ENCODE results near the gene RUFY3. TPM values are rescaled to one million over a fixed set of nuclear protein-coding genes. Genes with fewer than 3 reads are reported as not detected.

RUFY3 gene
- total and polyA plus RNA-seq, 4 donors = 17.2 to 122 (median 43.2) TPM

DNA sequence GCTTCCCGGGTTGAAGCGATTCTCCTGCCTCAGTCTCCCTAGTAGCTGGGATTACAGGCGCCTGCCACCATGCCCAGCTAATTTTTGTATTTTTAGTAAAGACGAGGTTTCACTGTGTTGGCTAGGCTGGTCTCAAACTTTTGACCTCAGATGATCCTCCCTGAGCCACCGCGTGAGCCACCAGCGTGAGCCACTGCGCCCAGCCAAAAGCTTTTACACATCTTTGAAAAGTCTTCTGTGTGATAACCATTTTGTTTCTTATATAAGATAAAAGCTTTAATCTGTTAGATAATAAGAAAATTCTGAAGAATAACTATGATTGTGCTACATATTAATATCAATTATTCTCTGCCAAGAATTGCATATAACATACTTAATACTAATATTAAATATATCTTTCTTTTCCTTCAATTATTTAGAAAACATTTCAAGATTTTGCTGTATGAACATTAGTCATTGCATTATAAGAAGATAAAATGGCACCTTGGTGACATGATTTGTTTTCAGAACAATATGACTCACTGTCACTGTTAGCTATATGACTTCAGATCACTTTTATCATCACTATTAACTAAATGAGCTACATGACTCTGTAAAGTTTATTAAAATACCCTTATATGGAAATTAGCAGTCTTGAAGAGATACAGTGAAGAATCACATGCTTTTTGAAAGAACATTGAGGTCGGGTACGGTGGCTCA is 33.4 kb downstream of the RUFY3 start:
- Histone ChIP-seq H3K9ac (ENCODE audit: insufficient read depth in 1 of 2, low read length in 2 of 2) (no peak overlapping the region), H3K9me3 (ENCODE audit: control insufficient read depth in 4 of 4, insufficient read depth in 3 of 4, low read length in 3 of 4) (no peaks in the 10 kb centered on the region), H3K36me3 (ENCODE audit: control insufficient read depth in 4 of 4, insufficient read depth in 4 of 4, low read length in 4 of 4) (peaks cover 0 to 1% (median 0%) of the 10 kb centered on the region in 4 donors), H3K27ac (ENCODE audit: low read depth in 1 of 2, low read length in 1 of 2) (no peak overlapping the region), H3K4me3 (no peak overlapping the region), H3K4me1 (ENCODE audit: control insufficient read depth in 5 of 5, insufficient read depth in 5 of 5, low read length in 5 of 5) (peaks cover 0 to 4% (median 2%) of the 10 kb centered on the region in 5 donors), H3K27me3 (ENCODE audit: control insufficient read depth in 3 of 3, insufficient read depth in 3 of 3, low read length in 2 of 3) (no peaks in the 10 kb centered on the region)
- ATAC-seq (ENCODE audit: insufficient read depth, low FRiP score) (no peak), DNase-seq (no peak)
- WGBS, 2 donors = 94% methylated on average over 10 of the region's 10 CpGs
- TF ChIP-seq, protein P1, sequence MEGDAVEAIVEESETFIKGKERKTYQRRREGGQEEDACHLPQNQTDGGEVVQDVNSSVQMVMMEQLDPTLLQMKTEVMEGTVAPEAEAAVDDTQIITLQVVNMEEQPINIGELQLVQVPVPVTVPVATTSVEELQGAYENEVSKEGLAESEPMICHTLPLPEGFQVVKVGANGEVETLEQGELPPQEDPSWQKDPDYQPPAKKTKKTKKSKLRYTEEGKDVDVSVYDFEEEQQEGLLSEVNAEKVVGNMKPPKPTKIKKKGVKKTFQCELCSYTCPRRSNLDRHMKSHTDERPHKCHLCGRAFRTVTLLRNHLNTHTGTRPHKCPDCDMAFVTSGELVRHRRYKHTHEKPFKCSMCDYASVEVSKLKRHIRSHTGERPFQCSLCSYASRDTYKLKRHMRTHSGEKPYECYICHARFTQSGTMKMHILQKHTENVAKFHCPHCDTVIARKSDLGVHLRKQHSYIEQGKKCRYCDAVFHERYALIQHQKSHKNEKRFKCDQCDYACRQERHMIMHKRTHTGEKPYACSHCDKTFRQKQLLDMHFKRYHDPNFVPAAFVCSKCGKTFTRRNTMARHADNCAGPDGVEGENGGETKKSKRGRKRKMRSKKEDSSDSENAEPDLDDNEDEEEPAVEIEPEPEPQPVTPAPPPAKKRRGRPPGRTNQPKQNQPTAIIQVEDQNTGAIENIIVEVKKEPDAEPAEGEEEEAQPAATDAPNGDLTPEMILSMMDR (IDR thresholded peaks at IDR 0.05; ENCODE audit: control extremely low read depth, extremely low read depth) = no peak

DNA sequence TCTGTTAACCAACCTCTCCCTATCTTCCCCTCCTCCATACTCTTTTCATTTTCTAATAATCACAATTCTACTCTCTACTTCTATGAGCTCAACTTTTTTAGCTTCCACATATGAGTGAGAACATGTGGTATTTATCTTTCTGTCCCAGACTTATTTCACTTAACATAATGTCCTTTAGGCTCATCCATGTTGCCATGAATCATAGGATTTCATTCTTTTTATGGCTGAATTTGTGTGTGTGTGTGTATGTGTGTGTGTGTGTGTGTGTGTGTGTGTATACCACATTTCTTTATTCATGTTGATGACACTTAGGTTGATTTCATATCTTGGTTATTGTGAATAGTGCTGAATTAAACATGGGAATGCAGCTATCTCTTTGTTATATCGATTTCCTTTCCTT is 37.4 kb downstream of the RUFY3 start:
- peaks cover 1 to 11% (median 4%) of the 10 kb centered on the region in 4 donors for H3K36me3 ChIP-seq (ENCODE audit: control insufficient read depth in 4 of 4, insufficient read depth in 4 of 4, low read length in 4 of 4)
- no peak for ATAC-seq (ENCODE audit: insufficient read depth, low FRiP score)
- no peaks in the 10 kb centered on the region for H3K27me3 ChIP-seq (ENCODE audit: control insufficient read depth in 3 of 3, insufficient read depth in 3 of 3, low read length in 2 of 3)
- 49 to 69% methylated on average over 1 of the region's 1 CpG for WGBS, 2 donors
- peaks cover 0 to 2% (median 0%) of the 10 kb centered on the region in 5 donors for H3K4me1 ChIP-seq (ENCODE audit: control insufficient read depth in 5 of 5, insufficient read depth in 5 of 5, low read length in 5 of 5)
- DNase-seq = peak in 1 of 3 donors; percentile 7
- no peaks in the 10 kb centered on the region for H3K9me3 ChIP-seq (ENCODE audit: control insufficient read depth in 4 of 4, insufficient read depth in 3 of 4, low read length in 3 of 4)
- H3K4me3 ChIP-seq = no peak overlapping the region
- H3K9ac ChIP-seq (ENCODE audit: insufficient read depth in 1 of 2, low read length in 2 of 2) = no peak overlapping the region
- TF ChIP-seq, protein P1 (IDR thresholded peaks at IDR 0.05; ENCODE audit: control extremely low read depth, extremely low read depth) = no peak
- no peak overlapping the region for H3K27ac ChIP-seq (ENCODE audit: low read depth in 1 of 2, low read length in 1 of 2)

DNA sequence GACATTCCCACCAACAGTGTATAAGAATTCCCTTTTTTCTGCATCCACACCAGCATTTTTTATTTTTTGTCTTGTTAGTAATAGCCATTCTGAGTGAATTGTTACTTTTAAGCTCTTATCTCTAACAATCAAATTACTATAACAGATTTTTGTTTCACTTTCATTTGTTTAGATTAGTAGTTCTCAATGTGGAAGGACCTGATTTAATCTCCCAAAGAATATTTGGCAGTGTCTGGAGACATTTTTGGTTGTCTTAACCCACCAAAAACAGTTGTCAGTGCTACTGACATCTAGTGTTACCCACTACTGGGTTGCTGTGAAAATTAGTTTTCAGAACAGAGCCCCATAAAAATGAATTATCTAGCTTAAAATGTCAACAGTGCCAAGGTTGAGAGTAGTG is 37.9 kb downstream of the RUFY3 start:
- Histone ChIP-seq H3K36me3 (ENCODE audit: control insufficient read depth in 4 of 4, insufficient read depth in 4 of 4, low read length in 4 of 4) (peaks cover 2 to 15% (median 8%) of the 10 kb centered on the region in 4 donors), H3K27ac (ENCODE audit: low read depth in 1 of 2, low read length in 1 of 2) (no peak overlapping the region), H3K9ac (ENCODE audit: insufficient read depth in 1 of 2, low read length in 2 of 2) (no peak overlapping the region), H3K9me3 (ENCODE audit: control insufficient read depth in 4 of 4, insufficient read depth in 3 of 4, low read length in 3 of 4) (no peaks in the 10 kb centered on the region), H3K27me3 (ENCODE audit: control insufficient read depth in 3 of 3, insufficient read depth in 3 of 3, low read length in 2 of 3) (no peaks in the 10 kb centered on the region), H3K4me3 (no peak overlapping the region), H3K4me1 (ENCODE audit: control insufficient read depth in 5 of 5, insufficient read depth in 5 of 5, low read length in 5 of 5) (peaks cover 0 to 2% (median 0%) of the 10 kb centered on the region in 5 donors)
- TF ChIP-seq, protein P1 (IDR thresholded peaks at IDR 0.05; ENCODE audit: control extremely low read depth, extremely low read depth) = no peak
- ATAC-seq (ENCODE audit: insufficient read depth, low FRiP score) = no peak
- peak in 1 of 3 donors; percentile 15 for DNase-seq

All from lung (tissue), 12 donors.